Natural killer cell (primary cell): Measurements from ENCODE around the gene STMP1. TPM values are rescaled to one million over a fixed set of nuclear protein-coding genes. Genes with fewer than 3 reads are reported as not detected.

Experiments
- ATAC-seq, 3 donors: fragments of 150-1000 bp in 2 of 3; fragments of 200-7000 bp in 1 of 3; cut with Tn5 transposase; 1 replicate in 1 of 3; 2 replicates in 2 of 3; pipeline ENCODE4 v1.10.0; 2021; ENCODE audit warnings: mild to moderate bottlenecking in 2 of 3, moderate library complexity in 2 of 3
- DNase-seq, 2 donors: peaks; one replicate each; pipeline versions ENCODE4 v3.0.0 to v3.0.0-alpha.2; 2013 to 2021; ENCODE audit warnings: mixed read lengths in 1 of 2
- H3K27ac ChIP-seq: one replicate; pipeline ENCODE4 v1.5.1; 2013; ENCODE audit warnings: mild to moderate bottlenecking, low read length
- H3K27me3 ChIP-seq: one replicate; pipeline ENCODE4 v1.6.1; 2013; ENCODE audit warnings: low read length; ENCODE audit not compliant: control insufficient read depth, insufficient read depth
- H3K36me3 ChIP-seq: one replicate; pipeline ENCODE4 v1.6.1; 2013; ENCODE audit warnings: low read length; ENCODE audit not compliant: control insufficient read depth, insufficient read depth
- H3K4me1 ChIP-seq: one replicate; pipeline ENCODE4 v1.6.1; 2013; ENCODE audit warnings: low read length; ENCODE audit not compliant: control insufficient read depth, insufficient read depth
- H3K4me3 ChIP-seq: one replicate; pipeline ENCODE4 v1.5.1; 2013; ENCODE audit warnings: low read length
- H3K9me3 ChIP-seq: one replicate; pipeline ENCODE4 v1.6.1; 2013; ENCODE audit warnings: low read length; ENCODE audit not compliant: control insufficient read depth, insufficient read depth
- H3K27ac Mint-ChIP-seq, 2 donors: one replicate each; pipeline ENCODE4 v1.8.0; 2022; ENCODE audit warnings: mild to moderate bottlenecking in 2 of 2, mixed read lengths in 2 of 2, moderate library complexity in 1 of 2
- H3K27me3 Mint-ChIP-seq, 2 donors: one replicate each; pipeline ENCODE4 v1.8.0; 2022; ENCODE audit warnings: low read depth in 2 of 2, mixed read lengths in 2 of 2
- H3K36me3 Mint-ChIP-seq: one replicate; pipeline ENCODE4 v1.8.0; 2022; ENCODE audit warnings: mixed read lengths
- H3K4me1 Mint-ChIP-seq, 2 donors: one replicate each; pipeline ENCODE4 v1.8.0; 2022; ENCODE audit warnings: mixed read lengths in 2 of 2
- H3K4me3 Mint-ChIP-seq: one replicate; pipeline ENCODE4 v1.8.0; 2022; ENCODE audit warnings: mild to moderate bottlenecking, moderate library complexity, mixed read lengths
- H3K9me3 Mint-ChIP-seq, 2 donors: one replicate each; pipeline ENCODE4 v1.8.0; 2022; ENCODE audit warnings: mixed read lengths in 2 of 2
- WGBS: methylation state at CpG from one replicate; pipeline ENCODE4 v1.1.7; 2013; ENCODE audit warnings: missing lambda C conversion rate; ENCODE audit not compliant: insufficient coverage; 5-methylcytosine and 5-hydroxymethylcytosine counted together
- intact Hi-C: fragments of 100-400 bp; cut with micrococcal nuclease; formaldehyde crosslinking; loops from one replicate; pipeline ENCODE4 v1.14.2; 2022
- total RNA-seq, 4 donors: library from RNA; stranded (reverse); fragments of 120-200 nt in 1 of 4; gene quantifications; one replicate each; pipeline versions ENCODE4 v1.2.3 to v1.2.4, GENCODE V29; 2013 to 2022
- TF ChIP-seq, protein P1 (sequence below): fragments of 200-600 bp; IDR thresholded peaks from one replicate; pipeline ENCODE4 v1.8.0; 2022; ENCODE audit warnings: antibody characterized with exemption

Gene STMP1
- total RNA-seq, 3 donors from 2014 or later (not counting 1 experiment from before 2014, with no cell fraction given), result 19.4 to 25.8 (median 22.3) TPM

DNA sequence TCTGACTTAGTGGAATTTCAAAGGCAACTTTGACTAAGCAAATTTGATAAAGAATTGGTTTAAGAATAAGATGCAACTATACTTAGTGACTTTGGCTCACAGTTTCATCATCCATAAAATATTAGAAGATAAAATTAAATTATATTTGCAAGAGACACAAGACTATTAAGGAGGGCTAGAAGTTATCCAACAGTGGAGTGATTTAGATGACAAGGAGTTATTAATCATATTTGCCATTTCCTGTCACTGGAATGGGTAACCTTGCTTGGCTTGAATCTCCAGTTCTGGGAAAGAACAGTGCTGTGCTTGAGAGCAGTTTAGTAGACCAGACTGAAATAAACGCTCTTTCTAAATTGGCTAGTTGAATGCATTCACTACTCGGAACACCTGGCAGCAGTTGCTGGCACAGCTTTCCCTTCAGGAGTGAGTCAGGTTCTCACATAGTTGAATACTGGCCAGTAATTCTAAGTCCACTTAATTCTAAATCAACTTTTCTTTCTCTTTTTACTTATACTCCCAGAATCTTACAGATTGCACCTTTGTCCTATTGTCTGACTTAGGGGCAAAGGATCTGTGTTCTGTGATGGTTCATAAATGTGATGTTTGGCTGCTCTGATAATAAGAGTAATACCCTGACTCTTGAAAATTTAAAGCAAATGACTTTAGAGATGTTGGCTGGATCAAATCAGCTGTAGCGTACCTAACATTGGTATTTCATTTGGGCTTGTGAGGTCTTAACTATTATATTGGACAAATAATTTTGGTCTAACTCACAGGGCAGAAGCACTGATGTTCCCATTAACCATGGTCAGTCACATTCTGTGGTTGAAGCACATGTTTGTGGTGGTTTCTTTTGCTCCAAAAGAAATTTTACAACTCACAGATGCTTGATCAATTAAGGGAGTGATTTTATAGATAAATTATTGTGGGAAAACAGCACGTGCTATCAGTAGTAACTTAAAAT is 16.6 kb downstream of the STMP1 start:
- Histone ChIP-seq H3K4me3 (no peak overlapping the region), H3K27me3 (no peaks in the 10 kb centered on the region), H3K27ac (no peak overlapping the region), H3K36me3 (peaks cover 32% of the 10 kb centered on the region), H3K4me1 (no peaks in the 10 kb centered on the region), H3K9me3 (no peaks in the 10 kb centered on the region)
- Mint-ChIP-seq H3K4me1 (peaks cover 0 to 12% of the 10 kb centered on the region in 2 donors), H3K27ac (no peak overlapping the region), H3K27me3 (no peaks in the 10 kb centered on the region), H3K36me3 (no peaks in the 10 kb centered on the region), H3K9me3 (no peaks in the 10 kb centered on the region), H3K4me3 (no peak overlapping the region)
- no peak for ATAC-seq
- TF ChIP-seq, protein P1, sequence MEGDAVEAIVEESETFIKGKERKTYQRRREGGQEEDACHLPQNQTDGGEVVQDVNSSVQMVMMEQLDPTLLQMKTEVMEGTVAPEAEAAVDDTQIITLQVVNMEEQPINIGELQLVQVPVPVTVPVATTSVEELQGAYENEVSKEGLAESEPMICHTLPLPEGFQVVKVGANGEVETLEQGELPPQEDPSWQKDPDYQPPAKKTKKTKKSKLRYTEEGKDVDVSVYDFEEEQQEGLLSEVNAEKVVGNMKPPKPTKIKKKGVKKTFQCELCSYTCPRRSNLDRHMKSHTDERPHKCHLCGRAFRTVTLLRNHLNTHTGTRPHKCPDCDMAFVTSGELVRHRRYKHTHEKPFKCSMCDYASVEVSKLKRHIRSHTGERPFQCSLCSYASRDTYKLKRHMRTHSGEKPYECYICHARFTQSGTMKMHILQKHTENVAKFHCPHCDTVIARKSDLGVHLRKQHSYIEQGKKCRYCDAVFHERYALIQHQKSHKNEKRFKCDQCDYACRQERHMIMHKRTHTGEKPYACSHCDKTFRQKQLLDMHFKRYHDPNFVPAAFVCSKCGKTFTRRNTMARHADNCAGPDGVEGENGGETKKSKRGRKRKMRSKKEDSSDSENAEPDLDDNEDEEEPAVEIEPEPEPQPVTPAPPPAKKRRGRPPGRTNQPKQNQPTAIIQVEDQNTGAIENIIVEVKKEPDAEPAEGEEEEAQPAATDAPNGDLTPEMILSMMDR, result no peak
- WGBS, result 99% methylated on average over 3 of the region's 4 CpGs
- intact Hi-C loops, result no loop called here
- DNase-seq, result no peak

DNA sequence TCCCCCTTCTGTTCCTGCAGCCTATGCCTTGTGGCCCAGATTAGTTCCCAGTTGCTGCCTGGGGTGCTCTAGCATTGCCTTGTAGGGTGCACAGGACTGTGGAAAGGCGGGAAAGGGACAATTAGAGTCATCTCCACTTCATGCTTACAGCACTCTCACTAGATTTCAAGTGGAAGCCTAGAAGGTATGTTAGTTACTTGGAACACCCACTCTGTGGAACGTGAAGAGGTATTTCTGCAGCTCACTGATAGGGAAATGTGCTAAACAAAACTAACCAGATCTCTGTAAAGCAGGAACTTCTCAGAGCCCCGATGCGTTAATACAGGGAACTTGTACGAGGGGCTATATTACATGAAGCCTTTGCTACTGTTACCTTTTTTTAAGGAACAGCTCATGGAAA is 19.4 kb downstream of the STMP1 start:
- TF ChIP-seq, protein P1, result no peak
- Histone ChIP-seq H3K27me3 (no peaks in the 10 kb centered on the region), H3K4me3 (no peak overlapping the region), H3K9me3 (no peaks in the 10 kb centered on the region), H3K36me3 (peaks cover 14% of the 10 kb centered on the region), H3K4me1 (no peaks in the 10 kb centered on the region), H3K27ac (no peak overlapping the region)
- Mint-ChIP-seq H3K27me3 (no peaks in the 10 kb centered on the region), H3K4me3 (no peak overlapping the region), H3K9me3 (no peaks in the 10 kb centered on the region), H3K27ac (no peak overlapping the region), H3K4me1 (peaks cover 0 to 12% of the 10 kb centered on the region in 2 donors), H3K36me3 (no peaks in the 10 kb centered on the region)
- DNase-seq (no peak), ATAC-seq (no peak)
- intact Hi-C loops, result no loop called here
- 80% methylated on average over 4 of the region's 5 CpGs for WGBS

DNA sequence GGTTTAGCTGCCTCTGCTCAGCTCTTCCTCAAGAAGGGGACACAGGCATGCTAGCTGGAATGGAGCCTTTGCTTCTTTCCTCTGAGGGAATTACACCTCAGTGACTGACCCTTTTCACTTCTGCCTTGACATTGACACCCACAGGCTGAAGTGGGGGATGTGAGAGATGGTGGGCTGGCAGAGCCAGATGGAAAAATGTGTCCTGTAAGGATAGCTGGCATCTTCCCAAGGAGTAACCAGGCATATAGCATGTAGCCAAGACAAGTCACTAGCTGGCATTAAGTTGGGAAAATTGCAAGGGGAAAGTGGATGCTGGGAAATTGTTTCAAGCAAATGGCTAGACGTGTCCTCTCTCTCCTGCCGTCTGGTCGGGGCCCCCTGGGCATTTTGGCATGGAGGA is 19.9 kb downstream of the STMP1 start:
- Histone ChIP-seq H3K36me3 (peaks cover 11% of the 10 kb centered on the region), H3K4me3 (no peak overlapping the region), H3K4me1 (no peaks in the 10 kb centered on the region), H3K27ac (no peak overlapping the region), H3K9me3 (no peaks in the 10 kb centered on the region), H3K27me3 (no peaks in the 10 kb centered on the region)
- no peaks in the 10 kb centered on the region for H3K9me3 Mint-ChIP-seq
- H3K36me3 Mint-ChIP-seq, result no peaks in the 10 kb centered on the region
- no peak overlapping the region for H3K4me3 Mint-ChIP-seq
- intact Hi-C loops, result no loop called here
- no peak overlapping the region for H3K27ac Mint-ChIP-seq
- H3K4me1 Mint-ChIP-seq, result peaks cover 0 to 12% of the 10 kb centered on the region in 2 donors
- WGBS, result 97% methylated on average over 3 of the region's 3 CpGs
- TF ChIP-seq, protein P1, result no peak
- H3K27me3 Mint-ChIP-seq, result no peaks in the 10 kb centered on the region
- DNase-seq (no peak), ATAC-seq (no peak)
